Hepatocyte (in vitro differentiated cells): ENCODE data around the gene CAMK4.

Experiments
- EZH2 ChIP-seq: fragments of 200-600 bp; sonication (generic); IDR thresholded peaks from 2 replicates; pipeline ENCODE4 v1.6.1; 2016; ENCODE audit warnings: antibody characterized with exemption, mild to moderate bottlenecking, borderline replicate concordance
- EZH2phosphoT487 ChIP-seq: fragments of 200-600 bp; sonication (generic); IDR thresholded peaks from one replicate; pipeline ENCODE4 v1.6.1; 2018; ENCODE audit warnings: antibody characterized with exemption, mild to moderate bottlenecking, low read depth, moderate library complexity; ENCODE audit not compliant: unreplicated experiment, severe bottlenecking
- TF ChIP-seq, protein P1 (sequence below): fragments of 200-600 bp; sonication (generic); IDR thresholded peaks from 2 replicates; pipeline ENCODE4 v1.5.1; 2016; ENCODE audit warnings: antibody characterized with exemption, mild to moderate bottlenecking; ENCODE audit not compliant: poor library complexity

DNA sequence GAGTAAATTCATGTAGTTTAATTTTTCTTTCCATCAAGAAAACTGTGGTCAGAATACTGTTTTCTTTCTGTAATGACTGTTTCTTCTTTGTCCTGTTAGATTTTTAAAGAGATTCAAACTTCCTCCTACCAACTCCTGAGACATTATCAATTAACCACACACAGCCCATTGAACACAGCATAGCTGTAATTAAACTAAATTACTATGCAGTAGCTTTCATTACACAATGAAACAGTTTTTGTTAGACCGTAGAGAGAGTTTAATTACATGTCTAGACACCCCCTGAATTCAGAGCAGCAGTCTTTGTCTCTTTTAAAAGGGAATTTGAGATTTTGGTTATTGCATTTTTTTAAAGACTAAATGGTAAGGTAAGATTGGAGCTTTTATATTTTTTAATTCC lies 210.6 kb downstream of the CAMK4 start:
- TF ChIP-seq, protein P1, sequence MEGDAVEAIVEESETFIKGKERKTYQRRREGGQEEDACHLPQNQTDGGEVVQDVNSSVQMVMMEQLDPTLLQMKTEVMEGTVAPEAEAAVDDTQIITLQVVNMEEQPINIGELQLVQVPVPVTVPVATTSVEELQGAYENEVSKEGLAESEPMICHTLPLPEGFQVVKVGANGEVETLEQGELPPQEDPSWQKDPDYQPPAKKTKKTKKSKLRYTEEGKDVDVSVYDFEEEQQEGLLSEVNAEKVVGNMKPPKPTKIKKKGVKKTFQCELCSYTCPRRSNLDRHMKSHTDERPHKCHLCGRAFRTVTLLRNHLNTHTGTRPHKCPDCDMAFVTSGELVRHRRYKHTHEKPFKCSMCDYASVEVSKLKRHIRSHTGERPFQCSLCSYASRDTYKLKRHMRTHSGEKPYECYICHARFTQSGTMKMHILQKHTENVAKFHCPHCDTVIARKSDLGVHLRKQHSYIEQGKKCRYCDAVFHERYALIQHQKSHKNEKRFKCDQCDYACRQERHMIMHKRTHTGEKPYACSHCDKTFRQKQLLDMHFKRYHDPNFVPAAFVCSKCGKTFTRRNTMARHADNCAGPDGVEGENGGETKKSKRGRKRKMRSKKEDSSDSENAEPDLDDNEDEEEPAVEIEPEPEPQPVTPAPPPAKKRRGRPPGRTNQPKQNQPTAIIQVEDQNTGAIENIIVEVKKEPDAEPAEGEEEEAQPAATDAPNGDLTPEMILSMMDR, result no peak
- TF ChIP-seq EZH2, result no peak
- TF ChIP-seq EZH2phosphoT487, result no peak
